ENCODE results near the gene PPP1R8. TPM values are rescaled to one million over a fixed set of nuclear protein-coding genes. Genes with fewer than 3 reads are reported as not detected.
"Not testable (repeated sequence)": the region's sequence is repeated elsewhere in the genome, so short reads cannot be mapped to it uniquely, and the experiment has no call there.

Gene PPP1R8
- polyA plus RNA-seq (ENCODE audit: insufficient read length in 12 of 12) = 10 to 100 TPM in 11 of 12 donors, not detected in 1; 29.1 to 48.1 (median 34.6) TPM
- long read RNA-seq, donor 1, transcript PPP1R8-202 (7 exons, 2,344 nt) = major isoform, 5 of 5 reads
- long read RNA-seq, donor 1, partial matches to known transcripts = 0 of 5 reads
- long read RNA-seq, donor 1, other reads (novel, unspliced or antisense) = 0 of 5 reads
- long read RNA-seq, donor 2, transcript PPP1R8-202 (7 exons, 2,344 nt) = major isoform, 10 of 20 reads
- long read RNA-seq, donor 2, partial matches to known transcripts = 10 of 20 reads
- long read RNA-seq, donor 2, other reads (novel, unspliced or antisense) = 0 of 20 reads
- long read RNA-seq, donor 3, partial matches to known transcripts = 0 of 3 reads
- long read RNA-seq, donor 3, other reads (novel, unspliced or antisense) = 0 of 3 reads
- long read RNA-seq, donor 4, transcript PPP1R8-202 (7 exons, 2,344 nt) = major isoform, 7 of 7 reads
- long read RNA-seq, donor 4, partial matches to known transcripts = 0 of 7 reads
- long read RNA-seq, donor 4, other reads (novel, unspliced or antisense) = 0 of 7 reads
- long read RNA-seq, donor 5, transcript PPP1R8-202 (7 exons, 2,344 nt) = major isoform, 16 of 16 reads
- long read RNA-seq, donor 5, partial matches to known transcripts = 0 of 16 reads
- long read RNA-seq, donor 5, other reads (novel, unspliced or antisense) = 0 of 16 reads
- long read RNA-seq, donor 6, transcript PPP1R8-202 (7 exons, 2,344 nt) = major isoform, 5 of 5 reads
- long read RNA-seq, donor 6, partial matches to known transcripts = 0 of 5 reads
- long read RNA-seq, donor 6, other reads (novel, unspliced or antisense) = 0 of 5 reads
- long read RNA-seq, donor 7, partial matches to known transcripts = 0 of 2 reads
- long read RNA-seq, donor 7, other reads (novel, unspliced or antisense) = 0 of 2 reads
- long read RNA-seq, donor 8, transcript PPP1R8-202 (7 exons, 2,344 nt) = major isoform, 10 of 16 reads
- long read RNA-seq, donor 8, partial matches to known transcripts = 6 of 16 reads
- long read RNA-seq, donor 8, other reads (novel, unspliced or antisense) = 0 of 16 reads
- long read RNA-seq, donor 9, partial matches to known transcripts = 28 of 32 reads
- long read RNA-seq, donor 9, other reads (novel, unspliced or antisense) = 0 of 32 reads
- long read RNA-seq, donor 10, transcript PPP1R8-202 (7 exons, 2,344 nt) = major isoform, 8 of 8 reads
- long read RNA-seq, donor 10, partial matches to known transcripts = 0 of 8 reads
- long read RNA-seq, donor 10, other reads (novel, unspliced or antisense) = 0 of 8 reads
- long read RNA-seq, donor 11, transcript PPP1R8-202 (7 exons, 2,344 nt) = major isoform, 7 of 7 reads
- long read RNA-seq, donor 11, partial matches to known transcripts = 0 of 7 reads
- long read RNA-seq, donor 11, other reads (novel, unspliced or antisense) = 0 of 7 reads

DNA sequence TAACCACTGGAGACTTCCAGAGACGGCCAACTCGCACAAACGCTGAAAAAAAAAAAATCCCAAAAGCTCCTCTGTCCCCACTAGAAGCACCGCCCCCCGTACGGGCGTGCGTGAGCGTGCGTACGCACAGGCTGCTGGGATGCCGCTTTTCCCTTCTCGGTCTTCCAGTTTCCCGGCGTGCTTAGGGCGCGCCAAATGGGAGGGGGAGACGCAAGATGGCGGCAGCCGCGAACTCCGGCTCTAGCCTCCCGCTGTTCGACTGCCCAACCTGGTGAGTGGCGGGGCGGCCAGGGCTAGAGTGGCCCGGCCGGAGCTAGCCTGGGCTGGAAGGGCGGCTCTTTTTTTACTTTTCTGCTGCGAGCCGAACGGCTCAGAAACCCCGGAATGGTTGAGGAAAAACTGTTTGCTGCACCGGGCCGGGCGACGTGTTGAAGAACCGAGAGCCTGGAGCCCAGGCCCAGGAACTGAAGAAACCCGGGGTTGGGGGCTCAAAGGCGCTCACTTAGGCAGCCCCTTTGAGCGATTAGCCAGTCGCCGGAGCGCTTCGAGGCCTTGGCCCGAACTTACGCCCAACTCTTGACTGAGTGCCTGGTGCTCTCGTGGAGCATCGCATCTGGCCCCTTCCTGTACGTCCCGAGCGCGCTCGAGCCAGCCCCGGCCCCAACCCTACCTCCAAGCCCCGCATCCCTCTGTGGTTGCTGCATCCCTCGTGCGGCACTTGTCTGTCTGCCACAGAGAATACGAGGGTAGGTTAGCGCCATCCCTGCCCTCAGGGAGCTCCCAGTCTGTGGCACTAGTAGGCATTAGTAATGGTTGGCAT is at the start of gene PPP1R8:
Gene PPP1R8, plus strand, starts transcription at position 162 of the 820 bp plus-strand sequence. Its CDS starts 54 bp downstream, at position 216.
- DNase-seq = peak; percentile 97

DNA sequence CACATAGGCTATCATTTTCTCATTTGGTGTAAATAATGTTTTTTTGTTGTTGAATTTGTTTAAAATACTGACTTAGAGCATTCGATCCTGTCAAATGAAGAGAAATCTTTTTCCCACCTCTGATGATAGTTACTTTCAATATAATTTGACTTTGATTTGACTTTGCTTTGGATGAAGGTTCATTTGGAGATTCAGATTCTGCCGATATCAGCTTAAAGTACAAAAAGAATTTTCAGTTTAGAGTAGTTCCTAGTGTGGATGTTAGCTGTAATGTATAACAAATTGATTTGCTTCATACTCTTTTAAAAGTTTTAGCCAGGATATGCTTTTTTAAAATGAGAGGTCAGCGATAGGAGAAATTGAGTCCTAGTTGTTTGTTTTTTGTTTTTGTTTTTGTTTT is 47.6 kb upstream of the PPP1R8 start:
- no peak for DNase-seq

DNA sequence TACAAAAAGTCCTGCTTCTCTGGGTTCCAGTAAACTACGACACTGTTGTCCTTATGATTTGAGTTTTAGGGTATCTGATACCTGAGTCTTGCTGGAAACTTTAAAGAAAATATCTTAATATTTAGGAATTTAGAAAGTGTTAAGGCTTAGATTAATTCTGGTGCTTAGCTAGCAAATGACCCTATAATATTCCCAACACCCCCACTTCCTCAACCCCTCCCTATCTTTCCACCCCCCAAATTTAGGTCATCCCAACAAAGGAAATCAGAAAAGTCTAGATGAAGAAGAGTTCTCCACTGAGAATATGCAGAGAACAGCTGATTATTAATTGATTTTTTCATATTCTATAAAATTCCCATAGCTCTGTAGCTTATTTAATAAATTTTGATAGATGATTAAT is 45.9 kb upstream of the PPP1R8 start:
- DNase-seq = no peak

DNA sequence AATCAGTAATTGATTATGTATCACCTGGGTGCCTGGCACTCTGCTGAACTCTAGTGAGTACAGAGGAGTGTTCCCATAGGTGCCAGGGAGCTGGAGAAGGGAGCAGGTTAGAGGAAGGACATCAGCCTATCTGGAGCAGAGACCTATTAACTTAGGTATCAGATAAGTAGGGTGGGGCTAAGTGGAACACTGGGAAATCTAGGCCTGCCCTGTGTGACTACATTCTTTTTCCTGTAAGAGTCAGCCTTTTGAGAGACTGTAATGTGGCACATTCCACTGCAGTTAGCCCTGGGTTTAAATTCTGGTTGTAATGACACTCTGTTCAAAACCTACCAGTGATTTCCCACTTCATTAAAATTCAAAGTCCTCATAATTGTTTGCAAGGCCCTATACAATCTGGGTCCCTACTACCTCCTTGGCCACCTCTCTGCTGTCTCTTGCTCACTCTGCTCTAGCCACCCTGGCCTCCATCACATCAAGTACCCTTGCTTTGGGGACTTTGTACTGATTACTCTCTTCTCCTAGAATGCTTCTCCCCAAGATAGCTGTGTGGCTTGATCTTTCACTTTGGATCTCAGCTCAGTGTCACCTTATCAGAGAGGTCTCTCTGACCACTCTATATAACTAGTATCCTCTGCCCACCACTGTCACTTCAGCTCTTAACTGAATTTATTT is 44.7 kb upstream of the PPP1R8 start:
- DNase-seq = no peak

DNA sequence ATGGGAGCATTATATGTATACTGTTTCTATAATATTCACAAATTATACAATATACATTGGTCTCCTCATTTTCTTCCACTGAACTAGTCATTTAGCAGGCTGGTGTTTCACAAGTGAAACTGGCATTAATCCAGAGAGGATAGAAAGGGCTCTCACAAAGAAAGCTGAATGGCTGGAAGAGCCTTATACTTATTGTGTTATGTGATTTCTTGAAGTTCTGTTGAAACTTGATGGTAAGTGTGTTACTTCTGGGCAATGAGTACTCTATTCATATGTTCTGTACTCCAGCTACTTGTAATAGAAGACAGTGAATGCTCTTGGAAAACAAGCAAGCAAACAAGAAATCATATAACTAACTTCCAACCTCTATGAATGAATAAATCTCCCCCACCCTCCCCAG is 42.7 kb upstream of the PPP1R8 start:
- DNase-seq = no peak

DNA sequence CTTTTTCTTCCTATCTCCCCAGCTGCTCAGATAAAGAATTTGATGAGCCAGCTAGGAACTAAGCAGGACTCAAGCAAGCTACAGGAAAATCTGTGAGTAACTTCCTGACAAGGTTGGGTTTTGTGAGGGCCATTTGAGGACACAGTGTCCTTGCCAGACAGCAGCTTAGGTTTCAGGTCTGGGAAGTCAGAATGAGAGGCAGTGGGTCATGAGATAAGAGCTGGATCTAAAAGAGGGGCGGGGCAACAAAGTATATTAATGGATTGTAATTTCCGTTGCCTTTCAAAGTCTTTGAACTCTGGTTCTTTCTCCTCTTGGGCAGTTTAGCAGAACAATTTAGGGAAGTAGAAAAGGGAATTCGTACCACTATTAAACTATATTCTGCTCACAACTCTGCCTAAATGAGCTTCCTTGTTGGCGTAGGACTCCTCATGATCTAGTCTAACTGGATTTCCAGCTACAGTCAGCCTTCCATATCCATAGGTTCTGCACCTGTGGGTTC is 41.0 kb upstream of the PPP1R8 start:
- DNase-seq = no peak

DNA sequence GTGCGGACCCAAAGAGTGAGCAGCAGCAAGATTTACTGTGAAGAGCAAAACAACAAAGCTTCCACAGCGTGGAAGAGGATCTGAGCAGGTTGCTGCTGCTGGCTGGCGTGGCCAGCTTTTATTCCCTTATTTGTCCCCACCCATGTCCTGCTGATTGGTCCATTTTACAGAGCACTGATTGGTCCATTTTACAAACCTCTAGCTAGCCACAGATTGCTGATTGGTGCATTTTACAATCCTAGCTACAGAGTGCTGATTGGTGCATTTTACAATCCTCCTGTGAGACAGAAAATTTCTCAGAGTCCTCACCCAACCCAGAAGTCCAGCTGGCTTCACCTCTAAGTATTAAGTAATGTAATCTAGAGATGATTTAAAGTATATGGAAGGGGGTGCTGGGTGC is 40.3 kb upstream of the PPP1R8 start:
- DNase-seq = not testable (repeated sequence)

DNA sequence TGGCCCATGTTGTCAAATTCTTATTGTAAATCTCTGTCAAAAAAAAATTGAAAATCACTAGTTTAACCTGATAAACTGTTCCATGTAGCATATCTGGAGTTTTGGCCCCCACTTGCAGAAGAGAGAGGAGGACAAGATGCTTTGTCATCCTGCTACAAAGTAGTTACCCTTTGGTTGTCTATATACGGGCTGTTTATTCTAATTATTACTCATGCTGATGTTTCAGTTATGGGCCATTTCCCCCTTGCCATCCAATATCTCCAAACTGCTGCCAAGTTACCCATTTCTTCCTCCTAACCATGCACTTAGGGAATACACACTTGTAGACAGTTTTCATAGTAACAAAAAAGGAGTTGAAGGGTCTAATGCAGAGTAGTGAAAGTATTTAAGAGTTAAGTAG is 35.0 kb upstream of the PPP1R8 start:
- DNase-seq = no peak

DNA sequence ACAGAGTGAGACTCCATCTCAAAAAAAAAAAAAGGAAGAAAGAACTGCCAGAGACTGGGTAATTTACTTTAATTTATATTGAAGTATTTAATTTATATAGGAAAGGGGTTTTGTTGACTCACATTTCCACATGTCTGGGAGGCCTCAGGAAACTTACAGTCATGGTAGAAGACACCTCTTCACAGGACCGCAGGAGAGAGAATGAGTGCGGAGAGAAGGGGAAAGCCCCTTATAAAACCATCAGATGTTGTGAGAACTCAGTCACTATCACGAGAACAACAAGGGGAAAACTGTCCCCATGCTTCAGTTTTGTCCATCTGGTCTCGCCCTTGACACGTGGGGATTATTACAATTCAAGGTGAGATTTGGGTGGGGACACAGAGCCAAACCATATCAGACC is 25.8 kb upstream of the PPP1R8 start:
- no peak for DNase-seq

DNA sequence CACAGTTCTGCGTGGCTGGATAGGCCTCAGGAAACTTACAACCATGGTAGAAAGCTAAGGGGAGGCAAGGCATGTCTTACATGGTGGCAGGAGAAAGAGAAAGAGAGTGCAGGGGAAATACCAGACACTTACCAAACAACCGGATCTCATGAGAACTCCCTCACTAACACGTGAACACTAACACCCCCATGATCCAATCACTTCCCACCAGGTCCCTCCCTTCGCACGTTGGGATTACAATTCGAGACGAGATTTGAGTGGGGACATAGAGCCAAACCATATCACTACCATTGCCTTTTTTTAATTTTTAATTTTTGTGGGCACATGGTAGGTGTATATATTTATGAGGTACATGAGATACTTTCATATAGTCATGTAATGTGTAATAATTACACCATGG is 23.8 kb upstream of the PPP1R8 start:
- no peak for DNase-seq

DNA sequence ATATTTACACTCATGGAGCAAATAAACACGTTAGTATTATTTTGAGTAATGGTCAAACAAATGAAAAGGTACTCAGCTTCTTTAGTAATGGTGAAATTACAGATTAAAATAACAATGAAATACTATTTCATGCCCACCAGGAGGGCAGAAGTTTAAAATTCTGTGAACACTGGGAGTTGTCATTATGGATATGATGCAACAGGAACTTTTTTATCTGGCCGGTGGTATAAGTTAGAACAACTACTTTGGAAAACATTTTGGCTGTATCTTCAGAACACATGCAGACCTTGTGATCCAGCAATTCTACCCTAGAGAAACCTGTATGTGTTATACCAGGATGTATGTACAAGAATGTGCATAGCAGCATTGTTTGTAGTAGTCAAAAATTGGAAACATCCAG is 23.2 kb upstream of the PPP1R8 start:
- no peak for DNase-seq

DNA sequence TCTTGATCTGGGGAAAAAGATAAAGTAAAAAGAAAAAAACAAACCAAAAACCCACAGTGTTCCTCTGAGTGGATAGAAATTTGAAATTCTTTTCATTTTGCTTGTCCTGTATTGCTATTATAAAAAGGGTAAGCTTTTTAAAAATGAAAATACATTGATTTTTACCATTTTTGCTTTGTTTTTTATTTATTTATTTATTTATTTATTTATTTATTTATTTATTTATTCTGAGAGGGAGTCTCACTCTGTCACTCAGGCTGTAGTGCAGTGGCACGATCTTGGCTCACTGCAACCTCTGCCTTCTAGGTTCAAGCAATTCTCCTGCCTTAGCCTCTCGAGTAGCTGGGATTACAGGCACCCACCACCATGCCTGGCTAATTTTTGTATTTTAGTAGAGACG is 22.5 kb upstream of the PPP1R8 start:
- not testable (repeated sequence) for DNase-seq

DNA sequence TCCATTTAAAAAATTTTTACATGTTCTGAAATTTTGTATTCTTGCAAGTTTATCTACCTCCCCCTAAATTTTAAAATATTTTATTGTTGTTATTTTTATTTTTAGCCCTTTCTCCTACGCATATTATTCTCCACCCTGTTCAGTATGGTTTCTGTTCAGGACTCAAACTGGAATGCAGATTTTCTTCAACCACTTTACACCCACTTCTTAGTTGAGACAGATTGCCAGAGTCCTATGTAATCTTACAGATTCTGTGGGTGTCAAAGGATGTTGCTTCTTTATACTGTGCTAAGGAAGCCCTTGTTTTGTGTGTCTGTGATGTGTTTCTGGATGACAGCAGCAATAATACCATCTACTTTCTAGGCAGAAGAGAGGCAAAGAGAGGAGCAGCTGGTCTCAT is 20.7 kb upstream of the PPP1R8 start:
- no peak for DNase-seq

DNA sequence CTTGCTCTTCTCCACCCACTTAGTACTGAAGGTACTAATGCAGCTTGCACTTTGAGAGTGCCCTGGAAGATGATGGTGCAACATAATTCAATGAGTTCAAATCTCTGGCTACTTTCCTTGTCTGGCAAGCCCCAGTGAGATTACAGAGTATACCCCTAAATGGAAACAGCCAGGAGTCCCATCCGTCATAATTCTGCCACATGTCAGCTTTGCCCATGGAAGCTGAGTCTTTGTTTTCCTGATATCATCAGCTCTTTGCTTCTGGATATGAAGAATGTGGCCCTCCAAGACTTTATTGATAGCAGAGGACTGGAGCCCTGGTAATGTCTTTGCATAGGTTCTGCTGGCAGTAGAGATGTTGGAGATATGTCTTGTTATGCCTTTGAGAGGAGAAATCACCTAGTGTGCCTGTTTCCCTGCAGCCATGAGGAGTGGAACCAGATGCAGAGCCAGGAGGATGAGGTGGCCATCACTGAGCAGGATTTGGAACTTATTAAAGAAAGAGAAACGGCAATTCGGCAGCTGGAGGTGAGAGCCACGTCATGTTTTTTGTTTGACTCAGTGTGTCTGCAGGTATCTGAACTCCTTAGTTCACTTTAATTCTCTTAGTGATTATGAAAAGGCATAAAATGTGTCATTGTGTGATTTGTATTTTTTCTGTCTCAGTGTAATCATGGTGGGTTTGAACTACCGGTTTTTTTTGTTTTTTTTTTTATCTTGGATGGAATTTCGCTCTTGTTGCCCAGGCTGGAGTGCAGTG is 18.7 kb upstream of the PPP1R8 start:
- DNase-seq = no peak

DNA sequence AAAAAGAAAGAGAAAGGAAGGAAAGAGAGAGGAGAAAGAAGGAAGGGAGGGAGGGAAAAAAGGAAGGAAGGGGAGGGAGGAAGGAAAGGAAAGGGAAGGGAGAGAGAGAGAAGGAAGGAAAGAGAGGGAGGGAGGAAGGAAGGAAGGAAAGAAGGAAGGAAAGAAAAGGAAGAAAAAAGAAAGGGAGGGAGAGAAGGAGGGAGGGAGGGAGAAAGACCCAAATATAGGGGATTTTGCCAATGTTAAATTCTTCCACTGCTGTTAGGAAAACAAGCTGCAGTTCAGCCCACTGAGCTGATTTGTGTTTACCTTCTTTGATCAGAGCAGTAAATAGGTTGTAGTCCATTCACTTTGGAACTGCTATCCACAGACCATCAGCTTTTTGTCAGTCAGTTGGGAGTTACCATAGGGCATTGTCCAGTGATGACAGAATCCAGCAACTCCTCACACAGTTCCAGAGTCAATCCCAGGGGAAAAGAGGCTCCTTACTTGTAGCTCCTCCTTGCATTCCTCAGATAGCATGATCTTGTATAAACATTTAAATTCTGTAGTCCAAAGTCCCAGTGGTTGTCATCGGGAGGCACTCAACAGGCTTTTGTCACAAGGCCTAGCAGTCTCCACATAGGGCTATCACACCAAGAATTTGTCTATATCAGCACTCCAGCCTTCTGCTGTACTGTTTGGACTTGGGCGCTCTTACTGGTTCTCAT is 13.5 kb upstream of the PPP1R8 start:
- DNase-seq = peak; percentile 10

DNA sequence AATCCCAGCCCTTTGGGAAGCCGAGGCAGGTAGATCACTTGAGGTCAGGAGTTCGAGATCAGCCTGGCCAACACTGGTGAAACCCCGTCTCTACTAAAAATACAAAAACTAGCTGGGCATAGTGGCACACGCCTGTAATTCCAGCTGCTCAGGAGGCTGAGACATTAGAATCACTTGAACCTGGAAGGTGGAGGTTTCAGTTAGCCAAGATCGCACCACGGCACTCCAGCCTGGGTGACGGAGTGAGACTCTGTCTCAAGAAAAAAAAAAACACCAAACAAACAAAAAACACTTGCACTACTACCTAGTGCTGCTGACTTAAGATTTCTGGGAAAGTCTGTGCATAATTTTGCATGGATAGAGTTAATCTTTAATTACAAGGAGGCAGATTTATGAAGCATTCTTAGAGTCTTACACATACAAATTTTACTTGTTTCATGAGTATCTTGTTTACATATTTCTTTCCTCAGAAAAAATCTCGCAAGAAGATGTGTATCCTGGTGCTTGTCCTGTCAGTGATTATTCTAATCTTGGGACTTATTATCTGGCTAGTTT is 8.7 kb upstream of the PPP1R8 start:
- no peak for DNase-seq

DNA sequence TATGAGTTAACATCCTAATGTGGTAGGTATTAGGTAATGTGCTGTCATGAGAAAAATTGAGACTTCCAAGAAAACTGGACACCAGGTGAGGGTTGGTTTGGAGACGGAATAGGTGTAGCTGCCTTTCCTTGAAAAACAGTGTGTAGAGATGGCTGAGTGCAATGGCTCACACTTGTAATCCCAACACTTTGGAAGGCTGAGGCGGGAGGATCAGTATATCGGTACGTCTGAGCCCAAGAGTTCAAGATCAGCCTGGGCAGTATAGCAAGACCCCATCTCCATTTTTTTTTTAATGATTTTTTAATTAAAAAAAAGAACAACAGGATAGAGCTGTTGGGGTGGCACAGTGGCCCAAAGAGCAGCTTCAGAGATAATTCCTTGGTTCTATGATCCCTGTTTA is 6.8 kb upstream of the PPP1R8 start:
- DNase-seq = no peak

DNA sequence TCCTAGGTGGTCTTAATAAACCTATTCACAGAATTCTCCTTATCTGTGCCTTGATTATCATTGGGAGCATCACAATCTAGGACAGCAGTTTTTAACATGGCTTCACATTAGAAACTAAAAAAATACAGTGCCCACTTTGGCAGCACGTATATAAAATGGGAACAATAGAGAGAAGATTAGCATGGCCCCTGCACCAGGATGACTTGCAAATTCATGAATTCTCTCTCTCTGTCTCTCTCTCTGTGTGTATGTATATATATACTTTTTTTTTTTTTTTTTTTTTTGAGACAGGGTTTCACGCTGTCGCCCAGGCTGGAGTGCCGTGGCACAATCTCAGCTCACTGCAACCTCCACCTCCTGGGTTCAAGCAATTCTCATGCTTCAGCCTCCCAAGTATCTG is 6.2 kb upstream of the PPP1R8 start:
- DNase-seq = no peak
